Activated T-helper 17 cell treated with anti-CD3 and anti-CD28 coated beads, Interleukin-2, amount 50 U/mL, for 72 hours (primary cell): ENCODE measurements around the gene PDCD4. TPM values are rescaled to one million over a fixed set of nuclear protein-coding genes. Genes with fewer than 3 reads are reported as not detected.
A peak's percentile ranks its signal among the peaks of the same experiment; 100 is the strongest.
"Not testable (repeated sequence)": the region's sequence is repeated elsewhere in the genome, so short reads cannot be mapped to it uniquely, and the experiment has no call there.

Experiments used
- ATAC-seq: fragments of 150-1000 bp; cut with Tn5 transposase; replicated peaks from 2 replicates; pipeline ENCODE4 v1.10.0; 2021; ENCODE audit warnings: mild to moderate bottlenecking, moderate library complexity
- H3K27ac Mint-ChIP-seq: one replicate; pipeline ENCODE4 v1.8.0; 2022; ENCODE audit warnings: mixed read lengths
- H3K27me3 Mint-ChIP-seq: one replicate; pipeline ENCODE4 v1.8.0; 2022; ENCODE audit warnings: mixed read lengths
- H3K36me3 Mint-ChIP-seq: one replicate; pipeline ENCODE4 v1.8.0; 2022; ENCODE audit warnings: low read depth, mild to moderate bottlenecking, mixed read lengths
- H3K4me1 Mint-ChIP-seq: one replicate; pipeline ENCODE4 v1.8.0; 2022; ENCODE audit warnings: mixed read lengths
- H3K4me3 Mint-ChIP-seq: one replicate; pipeline ENCODE4 v1.8.0; 2022; ENCODE audit warnings: mild to moderate bottlenecking, mixed read lengths
- H3K9me3 Mint-ChIP-seq: one replicate; pipeline ENCODE4 v1.8.0; 2022; ENCODE audit warnings: mixed read lengths
- total RNA-seq, 2 donors: library from RNA; stranded (reverse); gene quantifications; one replicate each; pipeline ENCODE4 v1.2.3, GENCODE V29; 2022

PDCD4 gene
- total RNA-seq, 2 donors from 2014 or later = 59.0 to 140 TPM

GRCh38 chr10:110900983-110901382 is 29.3 kb downstream of the PDCD4 start:
- Mint-ChIP-seq H3K4me1 (peaks cover 37% of the 10 kb centered on the region), H3K36me3 (peaks cover 88% of the 10 kb centered on the region), H3K9me3 (no peaks in the 10 kb centered on the region), H3K4me3 (no peak overlapping the region), H3K27ac (peak overlapping the region; percentile 84), H3K27me3 (no peaks in the 10 kb centered on the region)
- no peak for ATAC-seq

- peak overlapping the region; percentile 65 for H3K4me3 Mint-ChIP-seq
- H3K9me3 Mint-ChIP-seq = no peaks in the 10 kb centered on the region
- H3K4me1 Mint-ChIP-seq = peaks cover 32% of the 10 kb centered on the region
- peak; percentile 69 for ATAC-seq
- H3K36me3 Mint-ChIP-seq = peaks cover 83% of the 10 kb centered on the region
- H3K27me3 Mint-ChIP-seq = no peaks in the 10 kb centered on the region
- H3K27ac Mint-ChIP-seq = peak overlapping the region; percentile 84
These were observed 30.5 kb downstream of the PDCD4 start for GRCh38 chr10:110901954-110902819.

GRCh38 chr10:110903280-110904278 is 31.9 kb downstream of the PDCD4 start:
- H3K4me3 Mint-ChIP-seq = peak overlapping the region; percentile 65
- H3K36me3 Mint-ChIP-seq = peaks cover 71% of the 10 kb centered on the region
- peak overlapping the region; percentile 84 for H3K27ac Mint-ChIP-seq
- H3K4me1 Mint-ChIP-seq = peaks cover 32% of the 10 kb centered on the region
- peak; percentile 90 for ATAC-seq
- H3K27me3 Mint-ChIP-seq = no peaks in the 10 kb centered on the region
- no peaks in the 10 kb centered on the region for H3K9me3 Mint-ChIP-seq

- no peak overlapping the region for H3K4me3 Mint-ChIP-seq
- H3K9me3 Mint-ChIP-seq = no peaks in the 10 kb centered on the region
- H3K27me3 Mint-ChIP-seq = no peaks in the 10 kb centered on the region
- H3K36me3 Mint-ChIP-seq = peaks cover 31% of the 10 kb centered on the region
- no peak for ATAC-seq
- H3K27ac Mint-ChIP-seq = peak overlapping the region; percentile 17
- no peaks in the 10 kb centered on the region for H3K4me1 Mint-ChIP-seq
These were observed 38.4 kb downstream of the PDCD4 start for GRCh38 chr10:110910138-110910537.

GRCh38 chr10:110912374-110912773 is 40.6 kb downstream of the PDCD4 start:
- H3K27me3 Mint-ChIP-seq = no peaks in the 10 kb centered on the region
- H3K36me3 Mint-ChIP-seq = peaks cover 37% of the 10 kb centered on the region
- no peak overlapping the region for H3K4me3 Mint-ChIP-seq
- no peak for ATAC-seq
- H3K4me1 Mint-ChIP-seq = peaks cover 5% of the 10 kb centered on the region
- H3K27ac Mint-ChIP-seq = no peak overlapping the region
- no peaks in the 10 kb centered on the region for H3K9me3 Mint-ChIP-seq

- Mint-ChIP-seq H3K9me3 (no peaks in the 10 kb centered on the region), H3K27me3 (no peaks in the 10 kb centered on the region), H3K36me3 (peaks cover 52% of the 10 kb centered on the region), H3K4me1 (peaks cover 12% of the 10 kb centered on the region), H3K27ac (no peak overlapping the region), H3K4me3 (no peak overlapping the region)
- no peak for ATAC-seq
These were observed 42.7 kb downstream of the PDCD4 start for GRCh38 chr10:110914431-110914830.

GRCh38 chr10:110915035-110915434 is 43.3 kb downstream of the PDCD4 start:
- H3K9me3 Mint-ChIP-seq = no peaks in the 10 kb centered on the region
- H3K27me3 Mint-ChIP-seq = no peaks in the 10 kb centered on the region
- H3K4me3 Mint-ChIP-seq = no peak overlapping the region
- peaks cover 52% of the 10 kb centered on the region for H3K36me3 Mint-ChIP-seq
- no peak for ATAC-seq
- H3K4me1 Mint-ChIP-seq = peaks cover 12% of the 10 kb centered on the region
- no peak overlapping the region for H3K27ac Mint-ChIP-seq

- ATAC-seq, H3K27ac Mint-ChIP-seq, H3K4me3 Mint-ChIP-seq, H3K9me3 Mint-ChIP-seq, H3K27me3 Mint-ChIP-seq: not testable (repeated sequence)
- H3K36me3 Mint-ChIP-seq = peaks cover 52% of the 10 kb centered on the region
- H3K4me1 Mint-ChIP-seq = peaks cover 17% of the 10 kb centered on the region
These were observed 43.9 kb downstream of the PDCD4 start for GRCh38 chr10:110915600-110915999.

- Mint-ChIP-seq H3K9me3 (no peaks in the 10 kb centered on the region), H3K4me3 (peak overlapping the region; percentile 95), H3K27ac (no peak overlapping the region), H3K27me3 (no peaks in the 10 kb centered on the region), H3K4me1 (peaks cover 17% of the 10 kb centered on the region), H3K36me3 (peaks cover 47% of the 10 kb centered on the region)
- no peak for ATAC-seq
These were observed 45.0 kb downstream of the PDCD4 start for GRCh38 chr10:110916554-110917346.

GRCh38 chr10:110918269-110918642 is 46.5 kb downstream of the PDCD4 start:
- Mint-ChIP-seq H3K27ac (peak overlapping the region; percentile 98), H3K9me3 (no peaks in the 10 kb centered on the region), H3K36me3 (peaks cover 46% of the 10 kb centered on the region), H3K27me3 (no peaks in the 10 kb centered on the region), H3K4me3 (peak overlapping the region; percentile 95), H3K4me1 (peaks cover 22% of the 10 kb centered on the region)
- no peak for ATAC-seq

GRCh38 chr10:110918643-110919348 is 47.1 kb downstream of the PDCD4 start, which contains the start of gene BBIP1:
BBIP1 (minus strand) TSS chr10:110919180; CDS start chr10:110918157, 1,023 bp downstream.
- peak; percentile 94 for ATAC-seq
- Mint-ChIP-seq H3K9me3 (no peaks in the 10 kb centered on the region), H3K36me3 (peaks cover 46% of the 10 kb centered on the region), H3K4me3 (peak within 1 kb of the TSS; percentile 95), H3K4me1 (peaks cover 25% of the 10 kb centered on the region), H3K27me3 (no peaks in the 10 kb centered on the region), H3K27ac (peak within 1 kb of the TSS; percentile 98)

- ATAC-seq = peak; percentile 48
- Mint-ChIP-seq H3K4me1 (peaks cover 29% of the 10 kb centered on the region), H3K27me3 (no peaks in the 10 kb centered on the region), H3K27ac (peak within 1 kb of the TSS; percentile 98), H3K36me3 (peaks cover 41% of the 10 kb centered on the region), H3K4me3 (peak within 1 kb of the TSS; percentile 95), H3K9me3 (no peaks in the 10 kb centered on the region)
These were observed 47.7 kb downstream of the PDCD4 start, which contains the start of gene SHOC2 for GRCh38 chr10:110919349-110919931. SHOC2 (plus strand) TSS chr10:110919604; CDS start chr10:110964359, 44,755 bp downstream.
